HCT116 (cell line): Measurements from ENCODE around the gene IL1RAPL1. TPM values are rescaled to one million over a fixed set of nuclear protein-coding genes. Genes with fewer than 3 reads are reported as not detected.

Experiments
- ATAC-seq: fragments of 200-7000 bp; cut with Tn5 transposase; 2 replicates; pipeline ENCODE4 v1.9.1; 2020; ENCODE audit warnings: mild to moderate bottlenecking, moderate library complexity
- BruUV-seq: library from RNA; stranded (reverse); fragments of 400-500 nt; replicated peaks from 2 replicates; lab custom pipeline; 2021; lab: Mats Ljungman, UMichigan
- CTCF ChIA-PET: fragments of 300-600 bp; sonication (Branson Sonifier 250); formaldehyde crosslinking; loops from one replicate; lab custom pipeline; 2021; ENCODE audit warnings: antibody characterized with exemption; lab: Charles Lee
- POLR2A ChIA-PET: fragments of 300-600, 350-600 bp; sonication (Branson Sonifier 250); formaldehyde crosslinking; loops from one replicate; lab custom pipeline; 2021; ENCODE audit warnings: antibody characterized with exemption; lab: Charles Lee
- RAD21 ChIA-PET, 2 experiments: fragments of 300-600 bp; sonication (Branson Sonifier 250); formaldehyde crosslinking; loops; one replicate each; lab custom pipeline; 2023; ENCODE audit warnings: low total read pairs in 2 of 2; ENCODE audit not compliant: uncharacterized antibody in 2 of 2, unreplicated experiment in 2 of 2, low non-redundant PET in 1 of 2; lab: Charles Lee
- DNase-seq: peaks from one replicate; pipeline ENCODE4 v3.0.0-alpha.2; 2010; ENCODE audit warnings: low read depth, low spot score
- H2AFZ ChIP-seq: fragments of 200-600 bp; shearing (Covaris generic), sonication (generic); 2 replicates; pipeline ENCODE4 v1.6.1; 2017; ENCODE audit warnings: low read depth, mixed run types, mixed read lengths, antibody characterized with exemption, low read length; ENCODE audit not compliant: poor library complexity, severe bottlenecking
- H3K27ac ChIP-seq: 2 replicates; pipeline ENCODE4 v1.5.1; 2012; ENCODE audit warnings: low read depth, low read length
- H3K27me3 ChIP-seq: fragments of 200-600 bp; sonication (generic); 2 replicates; pipeline ENCODE4 v1.6.1; 2016; ENCODE audit warnings: mixed run types, low read length, mixed read lengths; ENCODE audit not compliant: insufficient read depth
- H3K36me3 ChIP-seq, 2 experiments: fragments of 200-500 bp in 1 of 2; fragments of 200-600 bp in 1 of 2; sonication (Bioruptor generic) in 1 of 2; sonication (generic) in 1 of 2; 2 replicates each; pipeline versions ENCODE4 v1.5.1 to v1.6.1; 2014 to 2016; ENCODE audit warnings: low read length in 2 of 2, inconsistent platforms in 1 of 2, mixed read lengths in 1 of 2, mixed run types in 1 of 2; ENCODE audit not compliant: insufficient read depth in 2 of 2, control insufficient read depth in 1 of 2
- H3K4me1 ChIP-seq, 2 experiments: fragments of 200-600 bp in 1 of 2; sonication (generic) in 1 of 2; 2 replicates each; pipeline versions ENCODE4 v1.5.1 to v1.6.1; 2012 to 2017; ENCODE audit warnings: low read length in 2 of 2, inconsistent platforms in 1 of 2, mild to moderate bottlenecking in 1 of 2, mixed read lengths in 1 of 2, mixed run types in 1 of 2, moderate library complexity in 1 of 2; ENCODE audit not compliant: insufficient read depth in 2 of 2, control insufficient read depth in 1 of 2
- H3K4me2 ChIP-seq: fragments of 200-600 bp; sonication (generic); 2 replicates; pipeline ENCODE4 v1.6.1; 2017; ENCODE audit warnings: mixed run types, low read length, mixed read lengths
- H3K4me3 ChIP-seq, 2 experiments: fragments of 200-600 bp in 1 of 2; sonication (generic) in 1 of 2; replicated peaks in 1 of 2; 2 replicates each; pipeline ENCODE4 v1.5.1; 2011 to 2016; ENCODE audit warnings: low read length in 2 of 2, control low read depth in 1 of 2, low read depth in 1 of 2, mild to moderate bottlenecking in 1 of 2, mixed read lengths in 1 of 2, mixed run types in 1 of 2
- H3K79me2 ChIP-seq: fragments of 200-600 bp; sonication (generic); 2 replicates; pipeline ENCODE4 v1.6.1; 2017; ENCODE audit warnings: mild to moderate bottlenecking, mixed run types, low read length, moderate library complexity, mixed read lengths; ENCODE audit not compliant: insufficient read depth
- H3K9ac ChIP-seq: fragments of 200-600 bp; sonication (generic); 2 replicates; pipeline ENCODE4 v1.6.1; 2016; ENCODE audit warnings: low read length, mixed read lengths
- H3K9me2 ChIP-seq: fragments of 200-600 bp; sonication (generic), shearing (Covaris generic); 2 replicates; pipeline ENCODE4 v1.6.1; 2017; ENCODE audit warnings: mixed run types, mild to moderate bottlenecking, moderate library complexity; ENCODE audit not compliant: insufficient read depth
- H3K9me3 ChIP-seq, 2 experiments: fragments of 200-500 bp in 1 of 2; fragments of 200-600 bp in 1 of 2; sonication (Bioruptor generic) in 1 of 2; sonication (generic) in 1 of 2; 2 replicates each; pipeline ENCODE4 v1.6.1; 2014 to 2017; ENCODE audit warnings: low read length in 2 of 2, mixed read lengths in 2 of 2, inconsistent platforms in 1 of 2, low read depth in 1 of 2, mild to moderate bottlenecking in 1 of 2, mixed run types in 1 of 2, moderate library complexity in 1 of 2; ENCODE audit not compliant: control insufficient read depth in 1 of 2, insufficient read depth in 1 of 2
- H4K20me1 ChIP-seq: fragments of 200-600 bp; sonication (generic), shearing (Covaris generic); 2 replicates; pipeline ENCODE4 v1.6.1; 2017; ENCODE audit warnings: mixed run types, mild to moderate bottlenecking, moderate library complexity; ENCODE audit not compliant: insufficient read depth
- CEBPB ChIP-seq: IDR thresholded peaks from 2 replicates; pipeline ENCODE4 v1.6.1; 2012; ENCODE audit warnings: low read depth
- EGR1 ChIP-seq: IDR thresholded peaks from 2 replicates; pipeline ENCODE4 v1.6.1; 2012; ENCODE audit warnings: low read depth
- FOSL1 ChIP-seq: IDR thresholded peaks from 2 replicates; pipeline ENCODE4 v1.6.1; 2012; ENCODE audit warnings: low read depth
- JUND ChIP-seq: IDR thresholded peaks from 2 replicates; pipeline ENCODE4 v1.6.1; 2012
- POLR2AphosphoS5 ChIP-seq: IDR thresholded peaks from 2 replicates; pipeline ENCODE4 v1.6.1; 2011; ENCODE audit warnings: mild to moderate bottlenecking, low read depth, low read length, moderate library complexity
- RAD21 ChIP-seq: IDR thresholded peaks from 2 replicates; pipeline ENCODE4 v1.6.1; 2012; ENCODE audit warnings: low read depth, mild to moderate bottlenecking
- SIN3A ChIP-seq: IDR thresholded peaks from 2 replicates; pipeline ENCODE4 v1.6.1; 2012; ENCODE audit warnings: low read depth
- SP1 ChIP-seq: IDR thresholded peaks from 2 replicates; pipeline ENCODE4 v1.6.1; 2012; ENCODE audit warnings: low read depth
- SRF ChIP-seq: IDR thresholded peaks from 2 replicates; pipeline ENCODE4 v1.6.1; 2012; ENCODE audit warnings: low read depth
- TCF7L2 ChIP-seq: IDR thresholded peaks from 2 replicates; pipeline ENCODE4 v1.7.0; 2011; ENCODE audit warnings: borderline replicate concordance, inconsistent platforms; ENCODE audit not compliant: insufficient read depth, insufficient read length; ENCODE audit errors: extremely low read depth
- ZFX ChIP-seq: fragments of 450-650 bp; IDR thresholded peaks from 2 replicates; pipeline ENCODE4 v1.6.1; 2017
- ZNF274 ChIP-seq: fragments of 200-500 bp; sonication (Bioruptor generic); IDR thresholded peaks from 2 replicates; pipeline ENCODE4 v1.6.1; 2014; ENCODE audit warnings: mild to moderate bottlenecking, low read depth, low read length, inconsistent platforms
- intact Hi-C: fragments of 100-400 bp; cut with micrococcal nuclease; formaldehyde crosslinking; loops from 2 replicates; pipeline ENCODE4 v1.10.0; 2022
- total RNA-seq: library from RNA; stranded (reverse); gene quantifications from one replicate; pipeline ENCODE4 v1.2.1, GENCODE V29; 2021; ENCODE audit not compliant: unreplicated experiment
- TF ChIP-seq, protein P1 (sequence below): IDR thresholded peaks from 2 replicates; pipeline ENCODE4 v1.6.1; 2012
- TF ChIP-seq, protein P2 (sequence below): IDR thresholded peaks from 2 replicates; pipeline ENCODE4 v1.6.1; 2011; ENCODE audit warnings: mild to moderate bottlenecking, low read length, moderate library complexity; ENCODE audit not compliant: insufficient replicate concordance; ENCODE audit errors: extremely low read depth

IL1RAPL1 gene
- total RNA-seq, 1 experiment from 2014 or later: 2.8 TPM

DNA sequence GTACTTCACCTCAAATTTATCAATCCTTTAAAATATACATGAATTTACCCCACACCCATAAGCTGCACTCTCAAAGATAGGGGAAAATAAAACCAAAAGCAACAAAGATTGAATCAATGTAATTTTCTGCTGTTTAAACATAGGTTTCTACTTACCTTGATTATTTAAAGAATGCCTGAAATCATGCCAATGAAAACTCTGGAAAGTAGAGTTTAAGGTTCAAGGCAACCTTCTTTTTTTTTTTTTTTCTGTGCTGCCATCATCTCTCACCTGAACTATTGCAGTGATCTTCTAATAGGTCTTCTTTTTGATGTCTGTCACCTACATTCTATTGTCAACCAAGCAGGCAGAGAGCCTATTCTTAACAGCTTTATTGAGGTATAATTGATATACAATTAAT, 682.1 kb downstream of the IL1RAPL1 start:
- H3K4me2 ChIP-seq: no peak overlapping the region
- ATAC-seq: no peak
- H3K27ac ChIP-seq: no peak overlapping the region
- no TSS peak for BruUV-seq
- H3K4me3 ChIP-seq: no peak overlapping the region
- ChIA-PET CTCF (no interaction called here), POLR2A (no interaction called here), RAD21 (no interaction called here)
- intact Hi-C loops: no loop called here
- no peaks in the 10 kb centered on the region for H3K9me2 ChIP-seq
- H3K36me3 ChIP-seq: no peaks in the 10 kb centered on the region
- no peaks in the 10 kb centered on the region for H3K27me3 ChIP-seq
- no peak for DNase-seq
- H3K9me3 ChIP-seq: no peaks in the 10 kb centered on the region
- no peaks in the 10 kb centered on the region for H3K79me2 ChIP-seq
- H3K9ac ChIP-seq: no peak overlapping the region
- H2AFZ ChIP-seq: no peak overlapping the region
- no peaks in the 10 kb centered on the region for H3K4me1 ChIP-seq
- TF ChIP-seq RAD21: no peak
- TF ChIP-seq CEBPB: no peak
- TF ChIP-seq SRF: no peak
- TF ChIP-seq JUND: no peak
- TF ChIP-seq ZNF274: no peak
- no peak for TF ChIP-seq POLR2AphosphoS5
- H4K20me1 ChIP-seq: no peaks in the 10 kb centered on the region

DNA sequence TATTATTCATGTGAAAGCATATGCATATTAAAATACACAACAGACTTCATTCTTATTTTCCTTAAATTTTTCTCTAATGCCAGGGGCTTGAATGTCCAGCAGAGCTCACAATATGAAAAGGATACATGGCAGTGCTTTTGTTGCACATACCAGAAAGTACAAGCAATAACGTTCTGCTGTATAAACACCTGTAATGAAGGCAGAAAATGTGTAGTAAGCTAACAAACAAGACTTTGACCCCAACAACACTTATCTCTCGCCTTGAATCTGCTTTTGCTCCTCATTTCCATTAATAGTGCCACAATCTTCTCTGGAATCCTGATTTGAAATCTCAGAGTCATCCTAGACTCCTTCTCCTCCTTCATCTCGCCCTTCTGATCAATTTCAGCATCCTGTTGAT, 687.3 kb downstream of the IL1RAPL1 start:
- Histone ChIP-seq H3K9me2 (no peaks in the 10 kb centered on the region), H2AFZ (no peak overlapping the region), H3K4me1 (no peaks in the 10 kb centered on the region), H3K4me2 (no peak overlapping the region)
- DNase-seq: no peak
- CTCF ChIA-PET: no interaction called here
- POLR2A ChIA-PET: no interaction called here
- RAD21 ChIA-PET: no interaction called here
- TF ChIP-seq FOSL1 (no peak), SIN3A (no peak), SRF (no peak), TCF7L2 (no peak), ZFX (no peak), ZNF274 (no peak), SP1 (no peak), EGR1 (no peak), JUND (no peak)
- TF ChIP-seq, protein P1, sequence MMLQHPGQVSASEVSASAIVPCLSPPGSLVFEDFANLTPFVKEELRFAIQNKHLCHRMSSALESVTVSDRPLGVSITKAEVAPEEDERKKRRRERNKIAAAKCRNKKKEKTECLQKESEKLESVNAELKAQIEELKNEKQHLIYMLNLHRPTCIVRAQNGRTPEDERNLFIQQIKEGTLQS: no peak
- TF ChIP-seq, protein P2, sequence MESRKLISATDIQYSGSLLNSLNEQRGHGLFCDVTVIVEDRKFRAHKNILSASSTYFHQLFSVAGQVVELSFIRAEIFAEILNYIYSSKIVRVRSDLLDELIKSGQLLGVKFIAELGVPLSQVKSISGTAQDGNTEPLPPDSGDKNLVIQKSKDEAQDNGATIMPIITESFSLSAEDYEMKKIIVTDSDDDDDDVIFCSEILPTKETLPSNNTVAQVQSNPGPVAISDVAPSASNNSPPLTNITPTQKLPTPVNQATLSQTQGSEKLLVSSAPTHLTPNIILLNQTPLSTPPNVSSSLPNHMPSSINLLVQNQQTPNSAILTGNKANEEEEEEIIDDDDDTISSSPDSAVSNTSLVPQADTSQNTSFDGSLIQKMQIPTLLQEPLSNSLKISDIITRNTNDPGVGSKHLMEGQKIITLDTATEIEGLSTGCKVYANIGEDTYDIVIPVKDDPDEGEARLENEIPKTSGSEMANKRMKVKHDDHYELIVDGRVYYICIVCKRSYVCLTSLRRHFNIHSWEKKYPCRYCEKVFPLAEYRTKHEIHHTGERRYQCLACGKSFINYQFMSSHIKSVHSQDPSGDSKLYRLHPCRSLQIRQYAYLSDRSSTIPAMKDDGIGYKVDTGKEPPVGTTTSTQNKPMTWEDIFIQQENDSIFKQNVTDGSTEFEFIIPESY: no peak
- TF ChIP-seq, all 23 proteins: peak for 0
- intact Hi-C loops: no loop called here
- Histone ChIP-seq H3K27ac (no peak overlapping the region), H3K79me2 (no peaks in the 10 kb centered on the region), H3K4me3 (no peak overlapping the region), H3K36me3 (no peaks in the 10 kb centered on the region), H3K9ac (no peak overlapping the region), H3K9me3 (no peaks in the 10 kb centered on the region), H3K27me3 (no peaks in the 10 kb centered on the region), H4K20me1 (no peaks in the 10 kb centered on the region)
- ATAC-seq: no peak
- BruUV-seq: no TSS peak
